VCaP (cell line): ENCODE measurements around the gene GPRC5B.

Source experiments
- H3K27ac ChIP-seq: fragments of 450-650 bp; 2 replicates; pipeline ENCODE4 v1.5.1; 2017
- CTCF ChIP-seq: fragments of 450-650 bp; conservative IDR thresholded peaks from 2 replicates; pipeline ENCODE4 v1.5.1; 2017; ENCODE audit warnings: mild to moderate bottlenecking, moderate library complexity

Gene GPRC5B

GRCh38 chr16:19894586-19894985, 9.9 kb upstream of the GPRC5B start:
- TF ChIP-seq CTCF = no peak
- no peak overlapping the region for H3K27ac ChIP-seq

- no peak for TF ChIP-seq CTCF
- no peak overlapping the region for H3K27ac ChIP-seq
Measured at GRCh38 chr16:19892902-19893301, 8.3 kb upstream of the GPRC5B start.

DNA sequence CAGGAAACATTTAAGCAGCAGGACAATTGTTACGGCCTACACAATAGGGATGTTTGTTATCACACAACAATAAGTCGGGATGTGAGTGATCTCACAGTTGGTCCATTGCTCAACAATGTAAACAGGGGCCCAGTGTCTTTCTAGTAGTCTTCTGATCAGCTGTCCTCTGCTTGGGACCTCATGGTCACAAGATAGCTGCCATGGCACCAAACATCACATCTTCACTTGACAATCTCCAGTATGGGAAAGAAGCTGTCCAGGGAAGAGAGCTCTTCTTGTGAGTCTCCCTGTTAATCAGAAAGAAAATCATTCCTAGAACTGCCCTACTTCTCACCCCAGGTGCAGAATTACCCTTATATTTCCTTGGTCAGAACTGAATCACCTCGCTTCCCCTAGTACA, 6.3 kb upstream of the GPRC5B start:
- H3K27ac ChIP-seq = no peak overlapping the region
- no peak for TF ChIP-seq CTCF

- no peak overlapping the region for H3K27ac ChIP-seq
- TF ChIP-seq CTCF = no peak
Measured at GRCh38 chr16:19888834-19889233, 4.2 kb upstream of the GPRC5B start.

DNA sequence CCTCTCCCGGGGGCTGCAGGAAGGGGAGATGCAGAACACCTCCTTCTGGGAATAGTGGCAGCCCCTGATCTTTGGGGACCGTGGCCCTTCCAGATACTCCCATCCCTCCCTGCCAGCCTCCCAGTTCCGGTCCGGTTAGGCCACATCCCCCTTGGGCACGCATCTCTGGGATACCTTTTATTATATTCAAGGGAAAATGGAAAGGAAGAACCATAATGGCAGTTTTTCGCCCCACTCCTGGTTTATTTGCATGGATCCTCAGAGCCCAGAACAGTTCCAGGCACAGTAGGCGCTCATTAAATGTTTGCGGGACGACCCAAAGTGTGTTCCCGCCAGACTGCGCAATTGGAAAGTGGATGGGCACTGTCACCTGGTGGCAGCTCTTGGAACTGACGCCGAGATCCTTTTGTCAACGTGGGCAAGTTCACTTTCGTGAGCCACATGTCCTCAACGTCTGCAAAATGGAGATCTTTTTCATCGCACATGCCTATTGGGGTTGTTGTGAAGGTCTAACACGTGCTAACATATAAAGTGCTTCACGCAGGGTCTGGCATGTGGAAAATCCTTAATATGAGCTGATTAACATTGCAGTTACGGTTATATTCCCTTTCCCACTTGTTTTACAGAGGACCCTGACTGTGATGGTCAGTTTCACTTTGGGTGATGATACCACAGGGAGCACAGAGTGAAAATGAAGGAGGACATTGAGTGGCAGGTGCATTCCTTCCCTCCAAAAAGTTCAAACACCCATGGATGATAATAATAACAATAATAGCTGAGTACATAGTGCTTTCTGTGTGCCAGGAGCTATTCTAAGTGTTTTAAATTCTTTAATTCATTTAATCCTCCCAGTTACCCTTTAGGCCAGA, 1.7 kb upstream of the GPRC5B start:
- no peak overlapping the region for H3K27ac ChIP-seq
- TF ChIP-seq CTCF = peak; percentile 96

DNA sequence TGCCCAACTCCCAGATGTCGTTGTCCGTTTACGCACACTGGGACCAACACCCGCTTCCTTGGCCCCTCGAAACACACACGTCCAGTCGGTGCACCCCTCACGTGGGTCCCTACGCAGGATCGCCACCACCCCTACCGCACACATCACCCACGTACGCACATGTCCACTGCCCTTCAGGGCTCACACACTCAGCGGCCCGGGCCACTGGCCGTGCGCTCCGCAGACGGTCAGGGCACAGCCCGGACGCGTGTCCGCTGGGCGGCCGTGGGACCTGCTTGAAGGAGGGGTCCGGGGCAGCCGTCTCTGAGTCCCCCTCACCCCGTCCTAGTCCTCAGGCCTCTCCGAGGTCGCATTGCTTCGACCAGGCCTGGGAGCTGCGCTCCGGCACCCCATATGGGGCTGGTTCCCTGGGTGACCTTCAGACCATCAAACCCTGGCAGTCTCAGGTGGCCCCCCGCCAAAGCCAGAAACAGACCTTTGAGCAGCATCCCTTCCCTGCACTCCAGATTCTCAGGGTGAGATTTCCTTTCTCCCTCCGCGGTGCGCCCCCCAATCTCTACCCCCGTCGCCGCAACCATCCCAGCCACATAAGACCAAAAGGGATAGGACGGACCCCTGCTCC, 914 bp upstream of the GPRC5B start:
- TF ChIP-seq CTCF = no peak
- H3K27ac ChIP-seq = no peak overlapping the region

DNA sequence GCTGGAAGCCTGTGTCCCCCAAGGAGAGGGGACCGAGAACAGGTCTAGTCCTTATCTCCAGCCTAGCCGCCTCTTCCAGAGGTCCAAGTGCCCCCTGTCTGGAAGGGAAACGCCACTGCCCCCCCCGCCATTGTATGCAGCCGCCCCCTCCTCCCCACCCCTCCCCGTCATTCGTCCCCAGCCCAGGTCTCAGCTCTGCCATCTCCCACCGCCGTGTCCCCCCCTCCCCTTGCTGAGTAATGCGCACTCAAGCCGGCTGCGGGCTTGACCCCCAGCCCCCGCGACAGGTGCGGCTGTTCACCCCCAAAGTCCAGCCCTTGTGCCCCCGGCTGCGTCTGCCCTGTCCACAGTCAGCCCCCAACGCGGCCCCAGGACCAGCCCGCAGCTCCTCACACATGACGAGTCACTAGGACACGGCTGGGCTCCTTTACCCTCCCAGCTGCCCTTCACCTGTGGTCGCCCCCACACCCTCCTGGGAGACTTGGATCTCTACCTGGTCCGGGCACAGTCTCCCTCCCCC, 622 bp downstream of the GPRC5B start:
- no peak for TF ChIP-seq CTCF
- H3K27ac ChIP-seq = no peak overlapping the region
